HG03066 (cell line): ENCODE data around the gene ST7.

Experiments
- ATAC-seq: cut with Tn5 transposase; IDR thresholded peaks from one replicate; pipeline ENCODE4 v1.9.1; 2021; ENCODE audit warnings: low read depth; ENCODE audit not compliant: unreplicated experiment

The ST7 gene

GRCh38 chr7:117249696-117250095, 296.4 kb downstream of the ST7 start:
- no peak for ATAC-seq

GRCh38 chr7:117250245-117250644, 296.9 kb downstream of the ST7 start:
- no peak for ATAC-seq

GRCh38 chr7:117250801-117251200, 297.5 kb downstream of the ST7 start:
- ATAC-seq = no peak

GRCh38 chr7:117251687-117252086, 298.4 kb downstream of the ST7 start:
- no peak for ATAC-seq

- no peak for ATAC-seq
Measured at GRCh38 chr7:117259615-117260014, 306.3 kb downstream of the ST7 start.

GRCh38 chr7:117262546-117262945, 309.2 kb downstream of the ST7 start:
- no peak for ATAC-seq

- ATAC-seq = no peak
Measured at GRCh38 chr7:117264716-117265115, 311.4 kb downstream of the ST7 start.

- no peak for ATAC-seq
Measured at GRCh38 chr7:117269417-117269816, 316.1 kb downstream of the ST7 start.

GRCh38 chr7:117269886-117270285, 316.6 kb downstream of the ST7 start:
- no peak for ATAC-seq

- no peak for ATAC-seq
Measured at GRCh38 chr7:117270371-117270770, 317.1 kb downstream of the ST7 start.

- no peak for ATAC-seq
Measured at GRCh38 chr7:117271566-117271965, 318.3 kb downstream of the ST7 start.

GRCh38 chr7:117272017-117272759, 318.9 kb downstream of the ST7 start:
- no peak for ATAC-seq

GRCh38 chr7:117273325-117273724, 320.0 kb downstream of the ST7 start:
- ATAC-seq = no peak

GRCh38 chr7:117273814-117274225, 320.5 kb downstream of the ST7 start:
- ATAC-seq = no peak

GRCh38 chr7:117274951-117275350, 321.6 kb downstream of the ST7 start:
- no peak for ATAC-seq

- ATAC-seq = no peak
Measured at GRCh38 chr7:117277576-117277975, 324.3 kb downstream of the ST7 start.

- ATAC-seq = no peak
Measured at GRCh38 chr7:117278040-117278439, 324.7 kb downstream of the ST7 start.

- ATAC-seq = no peak
Measured at GRCh38 chr7:117279203-117279602, 325.9 kb downstream of the ST7 start.
